Activated CD8-positive, alpha-beta memory T cell treated with anti-CD3 and anti-CD28 coated beads, Interleukin-2, amount 50 U/mL, for 4 hours (primary cell): ENCODE data around the gene DALRD3.
A peak's percentile ranks its signal among the peaks of the same experiment; 100 is the strongest.

ENCODE experiments used
- DNase-seq: peaks from one replicate; pipeline ENCODE4 v3.0.0-alpha.2; 2020

DALRD3 gene, protein sequence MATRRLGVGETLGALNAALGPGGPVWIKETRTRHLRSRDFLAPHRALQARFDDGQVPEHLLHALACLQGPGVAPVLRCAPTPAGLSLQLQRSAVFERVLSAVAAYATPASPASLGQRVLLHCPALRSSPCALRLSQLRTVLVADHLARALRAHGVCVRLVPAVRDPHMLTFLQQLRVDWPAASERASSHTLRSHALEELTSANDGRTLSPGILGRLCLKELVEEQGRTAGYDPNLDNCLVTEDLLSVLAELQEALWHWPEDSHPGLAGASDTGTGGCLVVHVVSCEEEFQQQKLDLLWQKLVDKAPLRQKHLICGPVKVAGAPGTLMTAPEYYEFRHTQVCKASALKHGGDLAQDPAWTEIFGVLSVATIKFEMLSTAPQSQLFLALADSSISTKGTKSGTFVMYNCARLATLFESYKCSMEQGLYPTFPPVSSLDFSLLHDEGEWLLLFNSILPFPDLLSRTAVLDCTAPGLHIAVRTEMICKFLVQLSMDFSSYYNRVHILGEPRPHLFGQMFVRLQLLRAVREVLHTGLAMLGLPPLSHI

GRCh38 chr3:49017971-49018706 lies at the start of gene DALRD3:
Gene DALRD3, minus strand, starts transcription at chr3:49018580. Its CDS starts 16 bp downstream, at chr3:49018564.
- peak; percentile 52 for DNase-seq

DNA sequence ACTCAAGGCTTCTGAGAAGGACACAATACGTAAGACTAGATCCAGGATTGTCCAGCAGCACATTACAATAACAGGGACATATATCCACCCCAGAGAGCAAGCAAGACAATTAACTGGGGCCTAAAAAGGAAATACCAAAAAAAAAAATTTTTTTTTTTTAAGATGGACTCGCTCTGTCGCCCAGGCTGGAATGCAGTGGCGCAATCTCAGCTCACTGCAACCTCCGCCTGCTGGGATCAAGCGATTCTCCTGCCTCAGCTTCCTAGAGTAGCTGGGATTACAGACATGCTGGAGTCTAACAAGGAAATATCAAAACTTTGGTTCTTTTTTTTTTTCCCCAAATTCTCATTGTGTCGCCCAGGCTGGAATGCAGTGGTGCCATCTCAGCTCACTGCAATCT lies 39.6 kb upstream of the DALRD3 start:
- DNase-seq = no peak

DNA sequence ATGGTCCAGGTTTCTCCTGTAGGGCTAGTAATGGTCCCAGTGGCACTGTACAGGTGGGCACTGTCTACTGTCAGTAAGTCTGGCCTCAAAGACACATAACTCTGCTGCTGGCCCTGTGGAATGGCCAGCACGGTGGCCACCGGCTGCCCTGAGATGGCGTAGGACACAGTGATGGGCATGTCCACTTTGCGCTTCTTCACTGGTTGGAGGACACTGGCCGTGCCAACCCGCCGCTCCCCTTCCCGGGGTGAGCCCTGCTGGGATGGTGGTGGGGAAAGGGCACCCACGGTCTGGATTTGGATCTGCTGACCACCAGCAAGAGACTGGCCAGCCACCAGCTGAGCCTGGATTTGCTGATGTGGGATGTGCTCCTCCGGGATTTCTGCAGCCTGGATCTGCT lies 38.9 kb upstream of the DALRD3 start:
- DNase-seq = no peak

DNA sequence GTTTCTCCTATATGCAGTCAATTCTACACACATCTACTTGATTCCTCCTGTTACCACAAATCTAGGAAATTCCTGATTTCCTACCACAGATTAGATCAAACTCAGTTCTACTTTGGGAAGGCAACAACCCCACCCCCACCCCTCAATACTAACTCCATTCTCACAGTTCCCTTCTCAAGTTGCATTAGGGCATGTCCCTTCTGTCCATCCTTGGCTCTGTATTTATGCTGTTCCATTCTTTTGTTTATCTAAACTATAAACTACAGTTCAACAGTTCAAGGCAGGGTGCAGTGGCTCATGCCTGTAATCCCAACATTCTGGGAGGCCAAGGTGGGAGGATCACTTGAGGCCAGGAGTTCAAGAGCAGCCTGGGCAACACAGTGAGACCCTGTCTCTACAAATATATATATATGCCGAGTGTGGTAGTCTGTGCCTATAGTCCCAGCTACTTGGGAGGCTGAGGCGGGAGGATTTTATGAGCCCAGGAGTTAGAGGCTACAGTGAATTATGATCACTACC lies 36.0 kb upstream of the DALRD3 start:
- DNase-seq = no peak

DNA sequence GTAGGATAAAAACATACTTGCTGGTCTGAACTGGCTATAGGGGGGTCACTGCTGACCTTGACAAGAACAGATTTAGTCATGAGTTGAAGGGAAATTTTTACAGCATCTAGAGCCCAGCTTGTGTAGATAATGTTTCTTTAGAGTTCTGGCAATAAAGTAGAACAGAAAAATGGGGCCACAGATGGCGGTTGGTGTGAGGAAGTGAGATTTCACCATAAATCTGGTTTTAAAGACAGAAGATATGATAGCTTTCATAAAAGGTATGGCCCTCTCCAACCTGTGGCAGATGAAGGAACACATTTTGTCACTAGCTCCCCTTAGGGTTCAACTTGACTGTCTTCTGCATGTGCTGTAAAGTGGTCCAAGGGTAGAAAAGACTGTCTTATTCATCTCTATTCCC lies 35.2 kb upstream of the DALRD3 start:
- DNase-seq = no peak

DNA sequence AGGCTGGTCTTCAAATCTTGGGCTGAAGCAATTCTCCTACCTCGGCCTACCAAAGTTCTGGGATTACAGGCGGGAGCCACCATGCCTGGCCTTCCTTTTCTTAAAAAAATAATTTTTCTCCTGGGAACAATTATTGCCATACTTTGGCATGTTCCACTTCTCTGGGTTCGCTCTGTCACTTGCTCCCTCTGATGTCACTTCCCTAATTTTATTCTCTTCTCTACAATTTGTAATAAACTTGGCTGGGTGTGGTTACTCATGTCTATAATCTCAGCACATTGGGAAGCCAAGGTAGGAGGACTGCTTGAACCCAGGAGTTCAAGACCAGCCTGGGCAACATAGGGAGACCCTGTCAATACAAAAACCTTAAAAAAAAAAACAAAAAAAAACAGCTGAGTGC lies 16.9 kb upstream of the DALRD3 start:
- no peak for DNase-seq

DNA sequence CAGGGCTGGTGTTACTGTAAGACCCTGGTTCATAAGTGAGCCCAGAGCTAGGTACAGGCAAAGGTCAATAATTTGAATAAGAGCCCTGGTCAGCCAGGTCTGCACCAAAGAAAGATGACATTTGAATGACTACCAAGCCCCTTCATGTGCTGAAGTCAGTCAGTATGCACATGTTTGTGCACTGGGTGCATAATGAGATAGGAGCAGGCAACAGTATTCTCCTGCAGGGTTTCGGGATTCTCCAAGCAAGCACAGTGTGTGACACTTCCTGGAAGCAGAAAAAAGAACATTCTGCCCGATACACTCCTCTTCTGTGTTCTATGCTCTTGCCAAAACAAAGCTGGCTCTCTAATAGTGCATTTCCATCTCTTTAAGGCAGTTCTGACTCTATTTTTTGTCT lies 16.3 kb upstream of the DALRD3 start:
- no peak for DNase-seq

- no peak for DNase-seq
These were observed 14.4 kb upstream of the DALRD3 start for GRCh38 chr3:49032646-49033304.

DNA sequence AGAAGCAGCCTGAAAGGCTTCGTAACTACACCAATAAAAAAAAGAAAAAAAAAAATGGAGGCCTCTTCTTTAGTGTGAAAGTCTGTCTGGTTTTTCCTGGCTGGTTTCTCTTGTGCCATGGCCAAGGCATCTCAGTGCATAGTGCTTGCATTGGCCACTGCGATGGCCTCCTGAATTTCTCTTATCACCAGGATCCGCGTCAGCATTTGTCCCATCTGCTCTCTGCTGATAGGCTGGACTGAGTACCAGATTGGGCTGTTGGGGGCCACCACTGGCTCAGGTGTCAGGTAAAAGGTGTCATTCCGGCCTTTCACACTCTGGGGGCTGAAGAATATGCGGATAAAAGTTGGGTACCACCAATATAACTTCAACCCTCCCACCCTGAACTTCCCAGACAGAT lies 11.9 kb upstream of the DALRD3 start:
- DNase-seq = no peak

DNA sequence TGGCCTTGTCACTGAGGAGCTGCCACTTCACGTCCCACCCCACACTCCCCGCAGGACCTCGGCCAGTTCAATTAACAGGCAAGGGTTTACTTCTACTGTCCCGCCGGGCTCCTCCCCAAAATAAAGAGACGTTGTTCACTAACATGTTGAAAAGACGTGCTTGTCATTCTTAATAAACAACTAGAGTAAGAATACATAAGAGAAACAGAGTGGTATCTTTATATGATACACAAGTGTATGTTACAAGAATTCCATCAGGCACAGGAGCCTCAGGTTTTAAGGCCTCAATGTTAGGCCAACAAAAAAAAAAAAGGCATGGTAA lies 11.1 kb upstream of the DALRD3 start:
- no peak for DNase-seq

GRCh38 chr3:49028673-49029562 lies 10.5 kb upstream of the DALRD3 start, which contains the start of gene IMPDH2:
Gene IMPDH2, minus strand, starts transcription at chr3:49029398. Its CDS starts 48 bp downstream, at chr3:49029350.
- peak; percentile 94 for DNase-seq

DNA sequence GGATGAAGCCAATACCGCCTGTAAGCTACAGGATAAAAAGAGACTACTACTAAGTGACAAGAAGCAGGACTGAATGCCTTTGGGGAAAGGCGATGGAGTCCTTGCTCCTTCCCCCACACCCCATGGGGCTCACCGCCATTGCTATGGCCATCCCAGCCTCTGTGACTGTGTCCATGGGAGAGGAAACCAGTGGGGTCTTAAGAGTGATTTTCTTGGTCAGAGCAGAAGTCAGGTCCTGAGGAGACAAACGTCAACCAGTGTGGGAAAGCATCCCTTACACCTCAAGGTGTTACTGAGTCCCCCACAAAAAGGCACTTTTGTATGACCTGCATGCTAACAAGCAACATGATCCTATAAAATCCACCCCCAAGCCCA lies 9.9 kb upstream of the DALRD3 start:
- DNase-seq = no peak

GRCh38 chr3:49027634-49028033 lies 9.3 kb upstream of the DALRD3 start:
- DNase-seq = no peak

DNA sequence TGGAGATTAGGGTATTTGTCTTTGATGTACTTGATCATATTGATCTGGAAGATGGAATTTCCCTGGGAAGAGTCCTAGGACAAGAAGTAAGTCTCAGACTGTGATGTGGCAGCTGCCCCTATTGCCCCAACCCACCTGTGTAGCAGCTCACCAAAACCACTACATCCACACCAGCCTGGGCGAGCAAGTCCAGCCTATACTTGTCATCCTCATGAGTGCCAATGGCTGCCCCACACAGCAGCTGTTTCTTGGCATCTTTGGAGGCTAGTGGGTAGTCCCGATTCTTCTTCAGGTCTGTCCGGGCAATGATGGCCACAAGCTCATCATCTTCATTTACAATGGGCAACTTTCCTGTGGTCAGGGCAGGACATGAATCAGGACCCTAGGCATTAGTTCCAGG lies 8.2 kb upstream of the DALRD3 start:
- no peak for DNase-seq

- DNase-seq = no peak
These were observed 7.6 kb upstream of the DALRD3 start for GRCh38 chr3:49025793-49026520.

GRCh38 chr3:49025005-49025792 lies 6.8 kb upstream of the DALRD3 start:
- DNase-seq = no peak

- DNase-seq = no peak
These were observed 6.1 kb upstream of the DALRD3 start for GRCh38 chr3:49024449-49024848.

GRCh38 chr3:49023775-49024174 lies 5.4 kb upstream of the DALRD3 start:
- DNase-seq = no peak

GRCh38 chr3:49022688-49023171 lies 4.3 kb upstream of the DALRD3 start:
- DNase-seq = no peak
